ENCODE results near the gene ZSCAN25. TPM values are rescaled to one million over a fixed set of nuclear protein-coding genes. Genes with fewer than 3 reads are reported as not detected.
A peak's percentile ranks its signal among the peaks of the same experiment; 100 is the strongest.
"Not testable (repeated sequence)": the region's sequence is repeated elsewhere in the genome, so short reads cannot be mapped to it uniquely, and the experiment has no call there.

ZSCAN25 gene
- total RNA-seq, 2 experiments from 2014 or later, result 29.7 to 30.1 TPM

GRCh38 chr7:99625961-99626360 lies 9.2 kb downstream of the ZSCAN25 start:
- H3K27me3 Mint-ChIP-seq, result peaks cover 3% of the 10 kb centered on the region

GRCh38 chr7:99626661-99627060 lies 9.9 kb downstream of the ZSCAN25 start:
- no peaks in the 10 kb centered on the region for H3K9me3 Mint-ChIP-seq
- peak overlapping the region; percentile 99 for H3K27ac Mint-ChIP-seq
- H3K36me3 Mint-ChIP-seq, result peaks cover 72% of the 10 kb centered on the region
- H3K4me1 Mint-ChIP-seq, result peaks cover 82% of the 10 kb centered on the region
- DNase-seq, result no peak
- H3K4me3 Mint-ChIP-seq, result peak overlapping the region; percentile 88
- H3K27me3 Mint-ChIP-seq, result peaks cover 3% of the 10 kb centered on the region

More at GRCh38 chr7:99625961-99626360, 9.2 kb downstream of the ZSCAN25 start:
- H3K4me1 Mint-ChIP-seq, result peaks cover 82% of the 10 kb centered on the region
- no peak for DNase-seq
- H3K9me3 Mint-ChIP-seq, result no peaks in the 10 kb centered on the region
- H3K27ac Mint-ChIP-seq, result peak overlapping the region; percentile 99
- H3K36me3 Mint-ChIP-seq, result peaks cover 75% of the 10 kb centered on the region
- peak overlapping the region; percentile 88 for H3K4me3 Mint-ChIP-seq

GRCh38 chr7:99627513-99627912 lies 10.8 kb downstream of the ZSCAN25 start:
- H3K27me3 Mint-ChIP-seq, result peaks cover 3% of the 10 kb centered on the region
- no peak for DNase-seq
- H3K9me3 Mint-ChIP-seq, result no peaks in the 10 kb centered on the region
- peaks cover 66% of the 10 kb centered on the region for H3K36me3 Mint-ChIP-seq
- peaks cover 80% of the 10 kb centered on the region for H3K4me1 Mint-ChIP-seq
- no peak overlapping the region for H3K27ac Mint-ChIP-seq
- no peak overlapping the region for H3K4me3 Mint-ChIP-seq

- Mint-ChIP-seq H3K27me3 (peaks cover 3% of the 10 kb centered on the region), H3K4me1 (peaks cover 77% of the 10 kb centered on the region), H3K9me3 (no peaks in the 10 kb centered on the region), H3K27ac (peak overlapping the region; percentile 49), H3K36me3 (peaks cover 59% of the 10 kb centered on the region), H3K4me3 (no peak overlapping the region)
- DNase-seq, result no peak
Measured at GRCh38 chr7:99628471-99629465, 12.0 kb downstream of the ZSCAN25 start.

- Mint-ChIP-seq H3K27ac (no peak overlapping the region), H3K4me1 (peaks cover 70% of the 10 kb centered on the region), H3K27me3 (no peaks in the 10 kb centered on the region), H3K4me3 (no peak overlapping the region), H3K36me3 (peaks cover 54% of the 10 kb centered on the region), H3K9me3 (no peaks in the 10 kb centered on the region)
- no peak for DNase-seq
Measured at GRCh38 chr7:99629643-99630042, 12.9 kb downstream of the ZSCAN25 start.

- Mint-ChIP-seq H3K27me3 (no peaks in the 10 kb centered on the region), H3K4me3 (peak overlapping the region; percentile 26), H3K9me3 (no peaks in the 10 kb centered on the region), H3K27ac (peak overlapping the region; percentile 89), H3K4me1 (peaks cover 63% of the 10 kb centered on the region), H3K36me3 (peaks cover 46% of the 10 kb centered on the region)
- DNase-seq, result peak; percentile 68
Measured at GRCh38 chr7:99631295-99632109, 14.8 kb downstream of the ZSCAN25 start.

- H3K4me1 Mint-ChIP-seq, result peaks cover 72% of the 10 kb centered on the region
- not testable (repeated sequence) for DNase-seq, H3K27me3 Mint-ChIP-seq, H3K9me3 Mint-ChIP-seq
- peak overlapping the region; percentile 57 for H3K4me3 Mint-ChIP-seq
- peak overlapping the region; percentile 97 for H3K27ac Mint-ChIP-seq
- H3K36me3 Mint-ChIP-seq, result peaks cover 68% of the 10 kb centered on the region
Measured at GRCh38 chr7:99637414-99637813, 20.7 kb downstream of the ZSCAN25 start.

GRCh38 chr7:99638731-99639130 lies 22.0 kb downstream of the ZSCAN25 start:
- peaks cover 2% of the 10 kb centered on the region for H3K9me3 Mint-ChIP-seq
- no peak for DNase-seq
- no peaks in the 10 kb centered on the region for H3K27me3 Mint-ChIP-seq
- peaks cover 73% of the 10 kb centered on the region for H3K36me3 Mint-ChIP-seq
- H3K27ac Mint-ChIP-seq, result peak overlapping the region; percentile 97
- H3K4me1 Mint-ChIP-seq, result peaks cover 66% of the 10 kb centered on the region
- H3K4me3 Mint-ChIP-seq, result no peak overlapping the region

- no peak for DNase-seq
- peaks cover 64% of the 10 kb centered on the region for H3K4me1 Mint-ChIP-seq
- no peaks in the 10 kb centered on the region for H3K27me3 Mint-ChIP-seq
- no peak overlapping the region for H3K4me3 Mint-ChIP-seq
- H3K27ac Mint-ChIP-seq, result peak overlapping the region; percentile 97
- H3K36me3 Mint-ChIP-seq, result peaks cover 72% of the 10 kb centered on the region
- peaks cover 2% of the 10 kb centered on the region for H3K9me3 Mint-ChIP-seq
Measured at GRCh38 chr7:99639267-99639666, 22.5 kb downstream of the ZSCAN25 start.

- H3K9me3 Mint-ChIP-seq, result peaks cover 4% of the 10 kb centered on the region
- peaks cover 52% of the 10 kb centered on the region for H3K4me1 Mint-ChIP-seq
- peak overlapping the region; percentile 25 for H3K27ac Mint-ChIP-seq
- H3K27me3 Mint-ChIP-seq, result no peaks in the 10 kb centered on the region
- H3K36me3 Mint-ChIP-seq, result peaks cover 76% of the 10 kb centered on the region
- DNase-seq, result no peak
- H3K4me3 Mint-ChIP-seq, result no peak overlapping the region
Measured at GRCh38 chr7:99642027-99642426, 25.3 kb downstream of the ZSCAN25 start.

GRCh38 chr7:99643464-99643863 lies 26.7 kb downstream of the ZSCAN25 start:
- Mint-ChIP-seq H3K36me3 (peaks cover 73% of the 10 kb centered on the region), H3K9me3 (peaks cover 3% of the 10 kb centered on the region), H3K27ac (no peak overlapping the region), H3K4me1 (peaks cover 43% of the 10 kb centered on the region), H3K4me3 (no peak overlapping the region), H3K27me3 (no peaks in the 10 kb centered on the region)
- no peak for DNase-seq

GRCh38 chr7:99644431-99644830 lies 27.7 kb downstream of the ZSCAN25 start:
- Mint-ChIP-seq H3K36me3 (peaks cover 71% of the 10 kb centered on the region), H3K4me3 (no peak overlapping the region), H3K9me3 (peaks cover 3% of the 10 kb centered on the region), H3K4me1 (peaks cover 39% of the 10 kb centered on the region), H3K27me3 (no peaks in the 10 kb centered on the region), H3K27ac (no peak overlapping the region)
- DNase-seq, result no peak

GRCh38 chr7:99645590-99645989 lies 28.8 kb downstream of the ZSCAN25 start:
- Mint-ChIP-seq H3K27ac (no peak overlapping the region), H3K27me3 (no peaks in the 10 kb centered on the region), H3K36me3 (peaks cover 60% of the 10 kb centered on the region), H3K4me3 (no peak overlapping the region), H3K9me3 (peaks cover 3% of the 10 kb centered on the region), H3K4me1 (peaks cover 34% of the 10 kb centered on the region)
- no peak for DNase-seq

- DNase-seq, result no peak
- Mint-ChIP-seq H3K27ac (no peak overlapping the region), H3K4me3 (no peak overlapping the region), H3K4me1 (peaks cover 18% of the 10 kb centered on the region), H3K27me3 (no peaks in the 10 kb centered on the region), H3K9me3 (peaks cover 3% of the 10 kb centered on the region), H3K36me3 (peaks cover 39% of the 10 kb centered on the region)
Measured at GRCh38 chr7:99648843-99649242, 32.1 kb downstream of the ZSCAN25 start.

- Mint-ChIP-seq H3K27me3 (no peaks in the 10 kb centered on the region), H3K36me3 (peaks cover 34% of the 10 kb centered on the region), H3K4me3 (no peak overlapping the region), H3K4me1 (peaks cover 16% of the 10 kb centered on the region), H3K9me3 (no peaks in the 10 kb centered on the region), H3K27ac (no peak overlapping the region)
- no peak for DNase-seq
Measured at GRCh38 chr7:99651290-99651689, 34.5 kb downstream of the ZSCAN25 start.
